Psoas muscle (tissue), 8 donors: ENCODE results near the gene PDZD7. TPM values are rescaled to one million over a fixed set of nuclear protein-coding genes. Genes with fewer than 3 reads are reported as not detected.
A peak's percentile ranks its signal among the peaks of the same experiment; 100 is the strongest.

Source experiments
- ATAC-seq, 4 donors: fragments of 200-7000 bp; cut with Tn5 transposase; one replicate each; pipeline ENCODE4 v1.9.1; 2020; ENCODE audit warnings: moderate library complexity in 3 of 4, mild to moderate bottlenecking in 2 of 4
- DNase-seq, 2 donors: peaks; one replicate each; pipeline ENCODE4 v3.0.0-alpha.2; 2020
- H3K27ac ChIP-seq: fragments of 200-600 bp; one replicate; pipeline ENCODE4 v1.8.0; 2022
- H3K27me3 ChIP-seq, 3 donors: fragments of 200-600 bp in 1 of 3; one replicate each; pipeline versions ENCODE4 v1.6.1 to v1.8.0; 2013 to 2022; ENCODE audit warnings: low read length in 2 of 3, mild to moderate bottlenecking in 2 of 3, moderate library complexity in 1 of 3; ENCODE audit not compliant: insufficient read depth in 3 of 3
- H3K36me3 ChIP-seq, 2 donors: fragments of 200-600 bp in 1 of 2; one replicate each; pipeline versions ENCODE4 v1.6.1 to v1.8.0; 2013 to 2022; ENCODE audit warnings: low read depth in 1 of 2, mild to moderate bottlenecking in 1 of 2, moderate library complexity in 1 of 2; ENCODE audit not compliant: insufficient read depth in 1 of 2
- H3K4me1 ChIP-seq: fragments of 200-600 bp; one replicate; pipeline ENCODE4 v1.8.0; 2022
- H3K4me3 ChIP-seq: fragments of 200-600 bp; one replicate; pipeline ENCODE4 v1.8.0; 2022; ENCODE audit warnings: mild to moderate bottlenecking
- H3K9me3 ChIP-seq: fragments of 200-600 bp; one replicate; pipeline ENCODE4 v1.8.0; 2022
- CTCF ChIP-seq: fragments of 200-600 bp; IDR thresholded peaks from one replicate; pipeline ENCODE4 v1.8.0; 2022; ENCODE audit warnings: antibody characterized with exemption
- WGBS, 3 donors: extraction: QIAGEN DNeasy Blood & Tissue Kit; methylation state at CpG; one replicate each; pipeline versions ENCODE4 v1.1.6 to v1.1.7; 2013; 5-methylcytosine and 5-hydroxymethylcytosine counted together
- intact Hi-C, 2 donors: fragments of 100-400 bp; cut with DNase I; formaldehyde crosslinking; loops; one replicate each; pipeline versions ENCODE4 v1.11.0 to v1.14.2; 2022
- polyA plus RNA-seq, 3 donors: library from polyadenylated mRNA; stranded (reverse); fragments of 200-250 nt; gene quantifications; one replicate each; pipeline ENCODE4 v1.2.3, GENCODE V29; 2013
- total RNA-seq, 4 donors: library from RNA; stranded (reverse); fragmentation: NEBNext Ultra II Directional in 2 of 4; extraction: Animal tissue kit (Norgen Biotek cat#: 25700) in 2 of 4; gene quantifications; one replicate each; pipeline versions ENCODE4 v1.2.1 to v1.2.4, GENCODE V29; 2021 to 2023
- donor health status: healthy with polysubstance abuse.
- donor health status: DM: no; HTN: no; CAD: no; lungs with moderate emphysema.
- donor health status: Bipolar disorder and iron deficiency.
- donor health status: healthy.
- donor health status: DM: yes; HTN: yes; CAD: no.
- donor health status: DM: no; HTN: no; CAD: no.
- donor health status: DM: no; HTN: no; CAD: no.
- donor health status: DM: yes; HTN: yes; CAD: no.

The PDZD7 gene
- total and polyA plus RNA-seq, 7 donors = 0.04 to 0.54 (median 0.08) TPM; not detected in 2

- ATAC-seq (no peak), DNase-seq (no peak)
- no peak for TF ChIP-seq CTCF
- Histone ChIP-seq H3K9me3 (no peaks in the 10 kb centered on the region), H3K4me3 (no peak overlapping the region), H3K27ac (no peak overlapping the region), H3K4me1 (peaks cover 6% of the 10 kb centered on the region), H3K27me3 (no peaks in the 10 kb centered on the region), H3K36me3 (no peaks in the 10 kb centered on the region)
- intact Hi-C loops = no loop called here
- 71 to 80% (median 75%) methylated on average over 10 of the region's 10 CpGs for WGBS, 3 donors
Measured at GRCh38 chr10:101027106-101027720, 3.7 kb downstream of the PDZD7 start.

GRCh38 chr10:101022967-101023705, 7.8 kb downstream of the PDZD7 start:
- 90 to 94% (median 91%) methylated on average over 15 of the region's 15 CpGs for WGBS, 3 donors
- Histone ChIP-seq H3K4me1 (no peaks in the 10 kb centered on the region), H3K9me3 (no peaks in the 10 kb centered on the region), H3K27me3 (peaks cover 0 to 11% (median 3%) of the 10 kb centered on the region in 3 donors), H3K4me3 (no peak overlapping the region), H3K27ac (no peak overlapping the region), H3K36me3 (no peaks in the 10 kb centered on the region)
- intact Hi-C loops = no loop called here
- ATAC-seq (no peak), DNase-seq (peak in 1 of 2 donors; percentile 36)
- TF ChIP-seq CTCF = no peak

GRCh38 chr10:101021692-101022251, 9.2 kb downstream of the PDZD7 start:
- Histone ChIP-seq H3K9me3 (no peaks in the 10 kb centered on the region), H3K27me3 (peaks cover 0 to 13% (median 3%) of the 10 kb centered on the region in 3 donors), H3K36me3 (no peaks in the 10 kb centered on the region), H3K4me1 (no peaks in the 10 kb centered on the region), H3K27ac (no peak overlapping the region), H3K4me3 (no peak overlapping the region)
- intact Hi-C loops = no loop called here
- WGBS, 3 donors = 82 to 87% (median 86%) methylated on average over 11 of the region's 11 CpGs
- ATAC-seq = no peak
- peak in 1 of 2 donors; percentile 31 for DNase-seq
- no peak for TF ChIP-seq CTCF

GRCh38 chr10:101021239-101021638, 9.7 kb downstream of the PDZD7 start:
- H3K4me1 ChIP-seq = no peaks in the 10 kb centered on the region
- TF ChIP-seq CTCF = no peak
- no peaks in the 10 kb centered on the region for H3K9me3 ChIP-seq
- DNase-seq (peak in 1 of 2 donors; percentile 27), ATAC-seq (no peak)
- no peak overlapping the region for H3K27ac ChIP-seq
- H3K27me3 ChIP-seq = peaks cover 0 to 13% (median 3%) of the 10 kb centered on the region in 3 donors
- 75 to 85% (median 75%) methylated on average over 4 of the region's 4 CpGs for WGBS, 3 donors
- H3K36me3 ChIP-seq = no peaks in the 10 kb centered on the region
- no peak overlapping the region for H3K4me3 ChIP-seq
- intact Hi-C loops = no loop called here
